Spleen (tissue), 11 donors: ENCODE measurements around the gene ZKSCAN3. TPM values are rescaled to one million over a fixed set of nuclear protein-coding genes. Genes with fewer than 3 reads are reported as not detected.

ENCODE experiments used
- DNase-seq: peaks from one replicate; pipeline ENCODE4 v3.0.0-alpha.2; 2020
- H3K27ac ChIP-seq, 8 donors: fragments of 200-600 bp; sonication (generic) in 7 of 8; 1 replicate in 4 of 8; 2 replicates in 4 of 8; pipeline versions ENCODE4 v1.5.0 to v1.8.0; 2016 to 2021; ENCODE audit warnings: inconsistent platforms in 4 of 8, mild to moderate bottlenecking in 4 of 8, moderate library complexity in 1 of 8
- H3K27me3 ChIP-seq, 7 donors: fragments of 200-600 bp; sonication (generic) in 6 of 7; replicated peaks in 1 of 7; 1 replicate in 4 of 7; 2 replicates in 3 of 7; pipeline versions ENCODE4 v1.5.0 to v1.8.0; 2016 to 2021; ENCODE audit warnings: inconsistent platforms in 3 of 7, mild to moderate bottlenecking in 1 of 7
- H3K36me3 ChIP-seq, 6 donors: fragments of 200-600 bp; sonication (generic) in 5 of 6; 1 replicate in 4 of 6; 2 replicates in 2 of 6; pipeline versions ENCODE4 v1.5.0 to v1.8.0; 2016 to 2021; ENCODE audit warnings: inconsistent platforms in 2 of 6
- H3K4me1 ChIP-seq, 6 donors: fragments of 200-600 bp; sonication (generic) in 5 of 6; 1 replicate in 3 of 6; 2 replicates in 3 of 6; pipeline versions ENCODE4 v1.5.0 to v1.8.0; 2016 to 2021; ENCODE audit warnings: inconsistent platforms in 3 of 6
- H3K4me3 ChIP-seq, 8 donors: fragments of 200-600 bp; sonication (generic) in 7 of 8; 1 replicate in 4 of 8; 2 replicates in 4 of 8; pipeline versions ENCODE4 v1.5.0 to v1.8.0; 2016 to 2021; ENCODE audit warnings: inconsistent platforms in 4 of 8, mild to moderate bottlenecking in 4 of 8, moderate library complexity in 2 of 8
- H3K9me3 ChIP-seq, 8 donors: fragments of 200-600 bp; sonication (generic) in 7 of 8; 1 replicate in 4 of 8; 2 replicates in 4 of 8; pipeline versions ENCODE4 v1.5.0 to v1.8.0; 2016 to 2021; ENCODE audit warnings: inconsistent platforms in 4 of 8
- POLR2A ChIP-seq, 3 donors: fragments of 450-650 bp; IDR thresholded peaks; one replicate each; pipeline ENCODE4 v1.5.1; 2017; ENCODE audit warnings: antibody characterized with exemption in 3 of 3, mild to moderate bottlenecking in 1 of 3
- POLR2AphosphoS5 ChIP-seq, 3 donors: sonication (generic); formaldehyde crosslinking; IDR thresholded peaks; one replicate each; pipeline ENCODE4 v1.5.1; 2017; ENCODE audit warnings: antibody characterized with exemption in 3 of 3
- WGBS, 5 donors: extraction: QIAGEN DNeasy Blood & Tissue Kit in 3 of 5; methylation state at CpG; one replicate each; pipeline versions ENCODE4 v1.1.5 to v1.1.7; 2013 to 2018; 5-methylcytosine and 5-hydroxymethylcytosine counted together
- intact Hi-C: fragments of 100-400 bp; cut with DNase I; formaldehyde crosslinking; loops from one replicate; pipeline ENCODE4 v1.15.0; 2023; ENCODE audit warnings: low total_unique reads
- polyA plus RNA-seq, 3 donors: library from polyadenylated mRNA; stranded (reverse); fragments of 200-250 nt; gene quantifications; one replicate each; pipeline ENCODE4 v1.2.1, GENCODE V29; 2013
- total RNA-seq, 7 donors: library from RNA; depleted of rRNA in 3 of 7; stranded (reverse); fragments of >200 nt in 3 of 7; fragmentation: NEBNext Ultra II Directional in 4 of 7; extraction: Animal tissue kit (Norgen Biotek cat#: 25700) in 4 of 7; gene quantifications; one replicate each; pipeline versions ENCODE4 v1.1.0 to v1.2.1, GENCODE V29; 2016 to 2021
- TF ChIP-seq, protein P1 (sequence below), 11 experiments: fragments of 200-600 bp in 7 of 11; fragments of 450-650 bp in 4 of 11; sonication (generic) in 4 of 11; IDR thresholded peaks in 8 of 11; conservative IDR thresholded peaks in 3 of 11; 1 replicate in 7 of 11; 2 replicates in 4 of 11; pipeline versions ENCODE4 v1.4.0 to v1.8.0; 2016 to 2021; ENCODE audit warnings: antibody characterized with exemption in 11 of 11, inconsistent platforms in 4 of 11, mild to moderate bottlenecking in 1 of 11
- donor health status: healthy with polysubstance abuse.
- donor health status: DM: no; HTN: no; CAD: no; lungs with moderate emphysema.
- donor health status: DM: no; HTN: no; CAD: no.
- donor health status: Bipolar disorder and iron deficiency.
- donor health status: healthy.
- donor health status: DM: no; HTN: no; CAD: no.
- donor health status: DM: yes; HTN: yes; CAD: no.

The ZKSCAN3 gene
- total and polyA plus RNA-seq, 10 donors = 1.0 to 8.4 (median 6.7) TPM

DNA sequence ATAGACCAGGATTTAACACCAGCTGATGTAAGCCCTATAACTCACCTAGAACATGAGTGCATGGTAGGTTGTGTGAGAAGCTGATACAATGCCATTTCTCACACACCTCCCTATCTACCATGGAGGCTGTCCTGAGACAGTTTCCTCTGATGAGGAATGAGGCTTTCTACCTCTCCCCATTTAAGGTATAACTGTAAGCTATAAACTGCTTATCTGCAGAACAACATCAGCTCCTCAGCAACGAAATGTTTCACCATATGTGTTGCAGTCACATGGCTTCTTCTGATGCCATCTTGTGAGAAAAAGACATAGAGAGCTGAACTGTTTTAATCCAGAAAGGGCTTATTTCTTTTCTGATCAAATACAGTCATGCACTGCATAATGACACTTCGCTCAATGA is 20.7 kb downstream of the ZKSCAN3 start:
- H3K9me3 ChIP-seq = no peaks in the 10 kb centered on the region
- no peak for TF ChIP-seq POLR2A (IDR thresholded peaks at IDR 0.05)
- no peak for TF ChIP-seq POLR2AphosphoS5 (IDR thresholded peaks at IDR 0.05)
- TF ChIP-seq, protein P1, sequence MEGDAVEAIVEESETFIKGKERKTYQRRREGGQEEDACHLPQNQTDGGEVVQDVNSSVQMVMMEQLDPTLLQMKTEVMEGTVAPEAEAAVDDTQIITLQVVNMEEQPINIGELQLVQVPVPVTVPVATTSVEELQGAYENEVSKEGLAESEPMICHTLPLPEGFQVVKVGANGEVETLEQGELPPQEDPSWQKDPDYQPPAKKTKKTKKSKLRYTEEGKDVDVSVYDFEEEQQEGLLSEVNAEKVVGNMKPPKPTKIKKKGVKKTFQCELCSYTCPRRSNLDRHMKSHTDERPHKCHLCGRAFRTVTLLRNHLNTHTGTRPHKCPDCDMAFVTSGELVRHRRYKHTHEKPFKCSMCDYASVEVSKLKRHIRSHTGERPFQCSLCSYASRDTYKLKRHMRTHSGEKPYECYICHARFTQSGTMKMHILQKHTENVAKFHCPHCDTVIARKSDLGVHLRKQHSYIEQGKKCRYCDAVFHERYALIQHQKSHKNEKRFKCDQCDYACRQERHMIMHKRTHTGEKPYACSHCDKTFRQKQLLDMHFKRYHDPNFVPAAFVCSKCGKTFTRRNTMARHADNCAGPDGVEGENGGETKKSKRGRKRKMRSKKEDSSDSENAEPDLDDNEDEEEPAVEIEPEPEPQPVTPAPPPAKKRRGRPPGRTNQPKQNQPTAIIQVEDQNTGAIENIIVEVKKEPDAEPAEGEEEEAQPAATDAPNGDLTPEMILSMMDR (IDR thresholded peaks at IDR 0.05 in 8 of 11, conservative IDR thresholded peaks at IDR 0.05 in 3 of 11) = no peak
- no peak overlapping the region for H3K27ac ChIP-seq
- intact Hi-C loops = no loop called here
- no peak overlapping the region for H3K4me3 ChIP-seq
- peaks cover 0 to 11% (median 2%) of the 10 kb centered on the region in 6 donors for H3K4me1 ChIP-seq
- no peak for DNase-seq
- peaks cover 0 to 28% (median 13%) of the 10 kb centered on the region in 6 donors for H3K36me3 ChIP-seq
- WGBS, 5 donors = 72 to 86% (median 82%) methylated on average over 2 of the region's 2 CpGs
- no peaks in the 10 kb centered on the region for H3K27me3 ChIP-seq

DNA sequence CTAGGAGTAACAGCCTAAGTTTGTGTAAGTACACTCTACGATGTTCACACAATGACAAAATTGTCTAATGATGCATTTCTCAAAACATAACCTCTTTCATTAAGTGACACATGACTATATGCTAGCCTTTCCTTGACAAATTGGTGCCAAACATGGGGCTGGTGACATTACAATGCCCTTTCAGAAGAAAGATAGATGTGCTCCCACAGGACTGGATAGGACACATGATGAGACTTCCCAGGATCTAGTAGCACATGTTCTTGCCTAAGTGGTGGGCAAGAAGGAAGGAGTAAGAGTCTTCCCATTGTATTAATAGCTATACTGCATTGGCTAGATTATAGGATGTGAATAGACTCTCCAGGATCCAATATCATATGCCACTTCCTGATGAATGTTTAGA is 21.5 kb downstream of the ZKSCAN3 start:
- no peaks in the 10 kb centered on the region for H3K9me3 ChIP-seq
- peaks cover 0 to 26% (median 4%) of the 10 kb centered on the region in 6 donors for H3K36me3 ChIP-seq
- H3K27me3 ChIP-seq = no peaks in the 10 kb centered on the region
- 88 to 100% (median 93%) methylated on average over 1 of the region's 1 CpG for WGBS, 5 donors
- peak overlapping the region in 1 of 8 donors; percentile 8 for H3K27ac ChIP-seq
- no peak for DNase-seq
- TF ChIP-seq POLR2A (IDR thresholded peaks at IDR 0.05) (no peak), POLR2AphosphoS5 (IDR thresholded peaks at IDR 0.05) (no peak)
- TF ChIP-seq, protein P1 (IDR thresholded peaks at IDR 0.05 in 8 of 11, conservative IDR thresholded peaks at IDR 0.05 in 3 of 11) = no peak
- H3K4me3 ChIP-seq = no peak overlapping the region
- intact Hi-C loops = no loop called here
- H3K4me1 ChIP-seq = peaks cover 0 to 11% (median 2%) of the 10 kb centered on the region in 6 donors

DNA sequence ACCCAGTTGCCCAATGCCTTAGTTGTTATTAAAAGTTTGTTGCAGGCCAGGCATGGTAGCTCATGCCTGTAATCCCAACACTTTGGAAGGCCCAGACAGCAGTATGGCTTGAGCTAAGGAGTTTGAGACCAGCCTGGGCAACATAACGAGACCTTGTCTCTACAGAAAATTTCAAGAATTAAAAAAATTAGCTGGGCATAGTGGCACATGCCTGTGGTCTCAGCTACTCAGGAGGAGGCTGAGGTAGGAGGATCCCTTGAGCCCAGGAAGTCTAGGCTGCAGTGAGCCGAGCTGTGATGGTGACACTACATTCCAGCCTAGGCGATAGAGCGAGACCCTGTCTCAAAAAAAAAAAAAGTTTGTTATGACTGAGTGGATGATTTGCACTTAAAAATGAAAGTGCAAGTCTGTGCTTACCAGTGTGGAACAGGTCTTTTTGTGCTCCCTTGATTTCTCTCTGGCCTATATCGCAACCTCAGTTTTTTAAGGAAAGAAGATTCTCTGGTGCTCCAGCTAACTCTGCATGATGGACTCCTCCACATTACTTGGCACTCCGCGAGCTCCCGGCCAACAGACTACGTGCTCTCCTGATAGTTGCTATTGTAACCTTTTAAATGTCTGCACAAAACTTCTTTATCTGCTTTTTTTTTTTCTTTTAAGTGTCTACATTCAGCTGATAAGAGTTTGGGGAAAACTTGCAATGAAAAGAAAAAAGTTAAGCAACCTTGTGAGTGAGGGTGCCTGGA is 22.1 kb downstream of the ZKSCAN3 start:
- no peak for DNase-seq
- intact Hi-C loops = no loop called here
- Histone ChIP-seq H3K4me1 (peaks cover 0 to 11% (median 2%) of the 10 kb centered on the region in 6 donors), H3K4me3 (no peak overlapping the region), H3K27me3 (no peaks in the 10 kb centered on the region), H3K36me3 (peaks cover 0 to 20% (median 0%) of the 10 kb centered on the region in 6 donors), H3K9me3 (no peaks in the 10 kb centered on the region), H3K27ac (peak overlapping the region in 1 of 8 donors; percentile 8)
- 75 to 88% (median 86%) methylated on average over 9 of the region's 9 CpGs for WGBS, 5 donors
- TF ChIP-seq POLR2A (IDR thresholded peaks at IDR 0.05) (no peak), POLR2AphosphoS5 (IDR thresholded peaks at IDR 0.05) (no peak)
- TF ChIP-seq, protein P1 (IDR thresholded peaks at IDR 0.05 in 8 of 11, conservative IDR thresholded peaks at IDR 0.05 in 3 of 11) = no peak

DNA sequence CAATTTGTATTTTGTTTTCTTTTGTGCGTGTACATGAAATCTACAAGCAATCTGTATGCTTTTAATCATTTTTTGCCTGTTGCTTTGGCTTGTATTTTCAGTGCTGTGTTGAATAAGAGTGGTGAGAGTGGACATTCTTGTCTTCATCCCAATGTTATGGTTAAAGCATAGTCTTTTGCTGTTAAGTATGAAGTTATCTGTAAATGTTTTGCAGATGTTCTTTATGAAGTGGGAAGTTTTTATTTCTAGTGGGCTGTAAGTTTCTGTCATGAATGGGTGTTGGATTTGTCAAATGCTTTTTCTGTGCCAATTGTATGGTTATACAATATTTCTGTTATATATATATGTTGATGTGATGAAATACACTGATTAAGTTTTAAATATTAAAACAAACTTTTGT is 24.2 kb downstream of the ZKSCAN3 start:
- 96 to 100% (median 98%) methylated on average over 1 of the region's 1 CpG for WGBS, 5 donors
- TF ChIP-seq POLR2A (IDR thresholded peaks at IDR 0.05) = no peak
- no peak for TF ChIP-seq POLR2AphosphoS5 (IDR thresholded peaks at IDR 0.05)
- TF ChIP-seq, protein P1 (IDR thresholded peaks at IDR 0.05 in 8 of 11, conservative IDR thresholded peaks at IDR 0.05 in 3 of 11) = no peak
- intact Hi-C loops = no loop called here
- Histone ChIP-seq H3K27me3 (no peaks in the 10 kb centered on the region), H3K36me3 (peaks cover 0 to 25% (median 2%) of the 10 kb centered on the region in 6 donors), H3K9me3 (peaks cover 0 to 13% (median 11%) of the 10 kb centered on the region in 8 donors), H3K4me3 (no peak overlapping the region), H3K4me1 (peaks cover 0 to 1% (median 0%) of the 10 kb centered on the region in 6 donors), H3K27ac (no peak overlapping the region)
- DNase-seq = no peak
